Measurements from ENCODE around the gene CIB4.

Gene CIB4

DNA sequence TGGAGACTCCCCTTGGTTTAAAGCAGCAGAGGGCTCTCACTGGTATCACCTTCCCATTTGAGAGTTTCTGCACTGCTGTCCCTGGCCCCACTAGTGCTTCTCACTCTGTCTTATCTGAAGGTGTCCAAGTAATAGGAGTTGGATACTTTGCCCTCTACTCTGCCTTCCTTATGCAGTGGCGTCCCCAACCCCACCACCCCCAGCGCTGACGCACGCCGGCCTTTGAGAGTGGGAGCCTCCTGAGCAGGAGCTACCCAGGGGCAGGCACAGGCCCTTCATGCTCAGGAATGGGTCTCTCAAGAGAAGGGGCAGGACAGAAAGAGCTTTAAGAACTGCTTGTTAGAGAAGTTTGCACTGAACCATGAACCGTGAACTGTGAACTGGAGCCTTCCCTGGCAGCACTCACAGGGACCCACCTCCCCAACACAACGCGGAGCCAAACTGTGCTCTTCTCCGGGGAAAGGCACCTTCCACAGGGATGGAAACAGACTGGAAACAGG lies 3.3 kb downstream of the CIB4 start:
- TF ChIP-seq CREB1 (IDR thresholded peaks at IDR 0.05; ENCODE audit: low read depth) (no peak), YY1 (IDR thresholded peaks at IDR 0.05; ENCODE audit: low read depth) (no peak), CEBPB (IDR thresholded peaks at IDR 0.05) (no peak), RAD21 (IDR thresholded peaks at IDR 0.05; ENCODE audit: low read depth) (no peak), EGR1 (IDR thresholded peaks at IDR 0.05) (no peak), FOXM1 (IDR thresholded peaks at IDR 0.05; ENCODE audit: borderline replicate concordance, low read depth) (no peak), ZBTB7A (IDR thresholded peaks at IDR 0.05; ENCODE audit: low read depth) (no peak), NFIC (IDR thresholded peaks at IDR 0.05) (no peak), TCF12 (IDR thresholded peaks at IDR 0.05; ENCODE audit: low read depth) (no peak), EP300 (IDR thresholded peaks at IDR 0.05; ENCODE audit: borderline replicate concordance) (no peak), TEAD4 (IDR thresholded peaks at IDR 0.05) (no peak), TAF1 (IDR thresholded peaks at IDR 0.05; ENCODE audit: low read depth) (no peak)
- TF ChIP-seq, protein P1, sequence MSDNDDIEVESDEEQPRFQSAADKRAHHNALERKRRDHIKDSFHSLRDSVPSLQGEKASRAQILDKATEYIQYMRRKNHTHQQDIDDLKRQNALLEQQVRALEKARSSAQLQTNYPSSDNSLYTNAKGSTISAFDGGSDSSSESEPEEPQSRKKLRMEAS (IDR thresholded peaks at IDR 0.05) = no peak
- TF ChIP-seq, protein P2, sequence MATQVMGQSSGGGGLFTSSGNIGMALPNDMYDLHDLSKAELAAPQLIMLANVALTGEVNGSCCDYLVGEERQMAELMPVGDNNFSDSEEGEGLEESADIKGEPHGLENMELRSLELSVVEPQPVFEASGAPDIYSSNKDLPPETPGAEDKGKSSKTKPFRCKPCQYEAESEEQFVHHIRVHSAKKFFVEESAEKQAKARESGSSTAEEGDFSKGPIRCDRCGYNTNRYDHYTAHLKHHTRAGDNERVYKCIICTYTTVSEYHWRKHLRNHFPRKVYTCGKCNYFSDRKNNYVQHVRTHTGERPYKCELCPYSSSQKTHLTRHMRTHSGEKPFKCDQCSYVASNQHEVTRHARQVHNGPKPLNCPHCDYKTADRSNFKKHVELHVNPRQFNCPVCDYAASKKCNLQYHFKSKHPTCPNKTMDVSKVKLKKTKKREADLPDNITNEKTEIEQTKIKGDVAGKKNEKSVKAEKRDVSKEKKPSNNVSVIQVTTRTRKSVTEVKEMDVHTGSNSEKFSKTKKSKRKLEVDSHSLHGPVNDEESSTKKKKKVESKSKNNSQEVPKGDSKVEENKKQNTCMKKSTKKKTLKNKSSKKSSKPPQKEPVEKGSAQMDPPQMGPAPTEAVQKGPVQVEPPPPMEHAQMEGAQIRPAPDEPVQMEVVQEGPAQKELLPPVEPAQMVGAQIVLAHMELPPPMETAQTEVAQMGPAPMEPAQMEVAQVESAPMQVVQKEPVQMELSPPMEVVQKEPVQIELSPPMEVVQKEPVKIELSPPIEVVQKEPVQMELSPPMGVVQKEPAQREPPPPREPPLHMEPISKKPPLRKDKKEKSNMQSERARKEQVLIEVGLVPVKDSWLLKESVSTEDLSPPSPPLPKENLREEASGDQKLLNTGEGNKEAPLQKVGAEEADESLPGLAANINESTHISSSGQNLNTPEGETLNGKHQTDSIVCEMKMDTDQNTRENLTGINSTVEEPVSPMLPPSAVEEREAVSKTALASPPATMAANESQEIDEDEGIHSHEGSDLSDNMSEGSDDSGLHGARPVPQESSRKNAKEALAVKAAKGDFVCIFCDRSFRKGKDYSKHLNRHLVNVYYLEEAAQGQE (IDR thresholded peaks at IDR 0.05; ENCODE audit: low read depth) = no peak
- TF ChIP-seq, protein P3, sequence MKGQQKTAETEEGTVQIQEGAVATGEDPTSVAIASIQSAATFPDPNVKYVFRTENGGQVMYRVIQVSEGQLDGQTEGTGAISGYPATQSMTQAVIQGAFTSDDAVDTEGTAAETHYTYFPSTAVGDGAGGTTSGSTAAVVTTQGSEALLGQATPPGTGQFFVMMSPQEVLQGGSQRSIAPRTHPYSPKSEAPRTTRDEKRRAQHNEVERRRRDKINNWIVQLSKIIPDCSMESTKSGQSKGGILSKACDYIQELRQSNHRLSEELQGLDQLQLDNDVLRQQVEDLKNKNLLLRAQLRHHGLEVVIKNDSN (IDR thresholded peaks at IDR 0.05) = no peak

DNA sequence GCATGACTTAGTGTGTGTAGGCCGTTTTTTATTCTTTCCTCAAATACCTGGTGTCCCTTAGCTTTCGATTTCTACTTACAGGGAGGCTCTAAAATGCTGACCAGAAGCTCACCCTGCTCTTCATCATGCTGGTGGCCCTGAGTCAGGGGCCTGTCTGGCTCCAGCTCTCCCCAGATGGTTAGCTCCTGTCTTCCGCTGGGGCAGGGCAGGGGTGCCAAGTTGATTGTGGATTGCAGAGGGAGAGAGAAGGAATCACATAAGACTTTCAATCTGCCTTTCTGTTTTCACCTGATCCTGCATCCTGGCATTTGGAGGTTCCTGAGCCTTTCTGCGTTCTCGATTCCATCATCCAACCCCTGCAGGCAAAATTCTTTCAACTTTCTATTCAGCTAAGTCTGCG lies 4.2 kb downstream of the CIB4 start:
- TF ChIP-seq, protein P1 (IDR thresholded peaks at IDR 0.05) = no peak
- no peak for TF ChIP-seq NFIC (IDR thresholded peaks at IDR 0.05)
- no peak for TF ChIP-seq RAD21 (IDR thresholded peaks at IDR 0.05; ENCODE audit: low read depth)
- TF ChIP-seq TAF1 (IDR thresholded peaks at IDR 0.05; ENCODE audit: low read depth) = no peak
- TF ChIP-seq FOXM1 (IDR thresholded peaks at IDR 0.05; ENCODE audit: borderline replicate concordance, low read depth) = no peak
- no peak for TF ChIP-seq TCF12 (IDR thresholded peaks at IDR 0.05; ENCODE audit: low read depth)
- TF ChIP-seq ZBTB7A (IDR thresholded peaks at IDR 0.05; ENCODE audit: low read depth) = no peak
- no peak for TF ChIP-seq TEAD4 (IDR thresholded peaks at IDR 0.05)
- no peak for TF ChIP-seq CREB1 (IDR thresholded peaks at IDR 0.05; ENCODE audit: low read depth)
- TF ChIP-seq EGR1 (IDR thresholded peaks at IDR 0.05) = no peak
- no peak for TF ChIP-seq CEBPB (IDR thresholded peaks at IDR 0.05)
- TF ChIP-seq, protein P2 (IDR thresholded peaks at IDR 0.05; ENCODE audit: low read depth) = no peak
- TF ChIP-seq YY1 (IDR thresholded peaks at IDR 0.05; ENCODE audit: low read depth) = no peak
- TF ChIP-seq, protein P3 (IDR thresholded peaks at IDR 0.05) = no peak
- no peak for TF ChIP-seq EP300 (IDR thresholded peaks at IDR 0.05; ENCODE audit: borderline replicate concordance)

DNA sequence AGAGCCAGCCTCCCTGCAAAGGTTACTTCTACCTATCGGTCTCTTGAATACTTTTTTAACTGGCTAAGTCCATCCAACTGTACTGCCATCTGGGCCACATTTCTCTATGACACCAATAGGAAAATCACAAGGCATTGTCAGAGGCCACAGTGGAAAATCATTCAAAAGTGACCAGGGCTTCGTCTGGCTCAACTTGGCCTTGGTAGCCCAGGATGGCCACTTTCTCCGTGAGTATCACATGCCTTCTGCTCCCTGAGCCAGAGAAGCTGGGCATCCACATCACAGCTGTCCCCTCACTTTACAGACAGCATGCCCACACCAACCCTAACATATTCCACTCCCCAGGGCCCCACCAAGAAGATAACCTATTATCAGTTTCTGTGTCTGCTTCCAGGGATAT lies 5.8 kb downstream of the CIB4 start:
- TF ChIP-seq TCF12 (IDR thresholded peaks at IDR 0.05; ENCODE audit: low read depth) (no peak), EP300 (IDR thresholded peaks at IDR 0.05; ENCODE audit: borderline replicate concordance) (no peak), TEAD4 (IDR thresholded peaks at IDR 0.05) (no peak), TAF1 (IDR thresholded peaks at IDR 0.05; ENCODE audit: low read depth) (no peak), CEBPB (IDR thresholded peaks at IDR 0.05) (no peak), FOXM1 (IDR thresholded peaks at IDR 0.05; ENCODE audit: borderline replicate concordance, low read depth) (no peak), RAD21 (IDR thresholded peaks at IDR 0.05; ENCODE audit: low read depth) (no peak), YY1 (IDR thresholded peaks at IDR 0.05; ENCODE audit: low read depth) (no peak), ZBTB7A (IDR thresholded peaks at IDR 0.05; ENCODE audit: low read depth) (no peak), NFIC (IDR thresholded peaks at IDR 0.05) (no peak), EGR1 (IDR thresholded peaks at IDR 0.05) (no peak), CREB1 (IDR thresholded peaks at IDR 0.05; ENCODE audit: low read depth) (no peak)
- TF ChIP-seq, protein P3 (IDR thresholded peaks at IDR 0.05) = no peak
- TF ChIP-seq, protein P1 (IDR thresholded peaks at IDR 0.05) = no peak
- TF ChIP-seq, protein P2 (IDR thresholded peaks at IDR 0.05; ENCODE audit: low read depth) = no peak
